ENCODE measurements around the gene CLEC11A. TPM values are rescaled to one million over a fixed set of nuclear protein-coding genes. Genes with fewer than 3 reads are reported as not detected.

CLEC11A gene
- total and polyA plus RNA-seq, 9 of the 15 experiments (the other 6 are each of a cell fraction or from before 2014, with no cell fraction given), result 0.39 to 43.9 (median 3.4) TPM

DNA sequence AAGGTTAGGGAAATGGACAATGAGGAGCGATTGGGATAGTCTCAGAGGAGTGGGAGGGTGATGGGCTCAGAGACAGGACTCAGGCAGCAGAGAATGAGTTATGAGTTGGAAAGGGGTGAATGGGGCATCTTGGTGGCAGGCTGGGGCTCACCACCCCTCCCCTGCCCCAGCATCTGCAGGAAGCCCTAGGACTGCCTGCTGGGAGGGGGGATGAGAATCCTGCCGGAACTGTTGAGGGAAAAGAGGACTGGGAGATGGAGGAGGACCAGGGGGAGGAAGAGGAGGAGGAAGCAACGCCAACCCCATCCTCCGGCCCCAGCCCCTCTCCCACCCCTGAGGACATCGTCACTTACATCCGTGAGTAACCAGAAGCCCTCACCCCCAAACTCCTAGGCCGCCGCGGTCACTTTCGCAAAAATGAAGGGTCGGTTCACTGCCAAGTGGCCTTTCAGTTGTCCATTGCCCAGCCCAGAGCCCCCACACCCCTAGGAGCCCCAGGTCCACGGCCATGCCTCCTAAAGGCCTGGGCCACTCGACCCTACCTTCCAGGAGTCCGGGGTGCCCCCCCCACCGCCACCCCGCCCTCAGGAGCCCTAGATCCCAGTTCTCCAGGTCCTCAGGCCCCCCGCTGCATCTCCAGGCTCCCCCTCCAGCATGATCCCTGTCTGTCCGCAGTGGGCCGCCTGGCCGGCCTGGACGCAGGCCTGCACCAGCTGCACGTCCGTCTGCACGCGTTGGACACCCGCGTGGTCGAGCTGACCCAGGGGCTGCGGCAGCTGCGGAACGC is 764 bp downstream of the CLEC11A start (continued):
- TF ChIP-seq, protein P1, sequence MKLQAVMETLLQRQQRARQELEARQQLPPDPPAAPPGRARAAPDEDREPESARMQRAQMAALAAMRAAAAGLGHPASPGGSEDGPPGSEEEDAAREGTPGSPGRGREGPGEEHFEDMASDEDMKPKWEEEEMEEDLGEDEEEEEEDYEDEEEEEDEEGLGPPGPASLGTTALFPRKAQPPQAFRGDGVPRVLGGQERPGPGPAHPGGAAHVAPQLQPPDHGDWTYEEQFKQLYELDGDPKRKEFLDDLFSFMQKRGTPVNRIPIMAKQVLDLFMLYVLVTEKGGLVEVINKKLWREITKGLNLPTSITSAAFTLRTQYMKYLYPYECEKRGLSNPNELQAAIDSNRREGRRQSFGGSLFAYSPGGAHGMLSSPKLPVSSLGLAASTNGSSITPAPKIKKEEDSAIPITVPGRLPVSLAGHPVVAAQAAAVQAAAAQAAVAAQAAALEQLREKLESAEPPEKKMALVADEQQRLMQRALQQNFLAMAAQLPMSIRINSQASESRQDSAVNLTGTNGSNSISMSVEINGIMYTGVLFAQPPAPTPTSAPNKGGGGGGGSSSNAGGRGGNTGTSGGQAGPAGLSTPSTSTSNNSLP (IDR thresholded peaks at IDR 0.05; ENCODE audit: borderline replicate concordance, low read depth, low read length), result no peak
- TF ChIP-seq ZNF316 (IDR thresholded peaks at IDR 0.05) (no peak), PTBP1 (IDR thresholded peaks at IDR 0.05; ENCODE audit: low read depth, low read length) (no peak), L3MBTL2 (IDR thresholded peaks at IDR 0.05) (peak; percentile 82), GTF2A2 (tag; IDR thresholded peaks at IDR 0.05) (no peak), NR2C1 (IDR thresholded peaks at IDR 0.05) (no peak), NR2C1 (tag; IDR thresholded peaks at IDR 0.05) (no peak), MIER1 (IDR thresholded peaks at IDR 0.05; ENCODE audit: low read depth) (no peak), BHLHE40 (IDR thresholded peaks at IDR 0.05; ENCODE audit: low read length) (peak; percentile 82), ZNF274 (IDR thresholded peaks at IDR 0.05; ENCODE audit: borderline replicate concordance, low read depth, low read length) (no peak), YBX1 (IDR thresholded peaks at IDR 0.05) (no peak), RB1 (IDR thresholded peaks at IDR 0.05; ENCODE audit: low read depth) (no peak), TAF7 (tag; IDR thresholded peaks at IDR 0.05) (no peak), ZNF253 (CRISPR knock-in tag; conservative IDR thresholded peaks at IDR 0.05) (no peak), PRMT5 (CRISPR knock-in tag; IDR thresholded peaks at IDR 0.05) (no peak), PTRF (tag; IDR thresholded peaks at IDR 0.05) (no peak), ZNF212 (CRISPR knock-in tag; IDR thresholded peaks at IDR 0.05) (0 out of 2 replicates have a peak, but pooled peaks have one; percentile 25), GATAD2A (IDR thresholded peaks at IDR 0.05) (no peak), EHMT2 (IDR thresholded peaks at IDR 0.05) (no peak), SRSF3 (IDR thresholded peaks at IDR 0.05; ENCODE audit: insufficient read depth, low read length) (no peak), ZNF780A (CRISPR knock-in tag; IDR thresholded peaks at IDR 0.05) (no peak), MCM7 (IDR thresholded peaks at IDR 0.05) (no peak), CCNT2 (IDR thresholded peaks at IDR 0.05; ENCODE audit: borderline replicate concordance, extremely low read depth, insufficient read length, low read depth, low read length) (no peak)
- TF ChIP-seq, protein P2, sequence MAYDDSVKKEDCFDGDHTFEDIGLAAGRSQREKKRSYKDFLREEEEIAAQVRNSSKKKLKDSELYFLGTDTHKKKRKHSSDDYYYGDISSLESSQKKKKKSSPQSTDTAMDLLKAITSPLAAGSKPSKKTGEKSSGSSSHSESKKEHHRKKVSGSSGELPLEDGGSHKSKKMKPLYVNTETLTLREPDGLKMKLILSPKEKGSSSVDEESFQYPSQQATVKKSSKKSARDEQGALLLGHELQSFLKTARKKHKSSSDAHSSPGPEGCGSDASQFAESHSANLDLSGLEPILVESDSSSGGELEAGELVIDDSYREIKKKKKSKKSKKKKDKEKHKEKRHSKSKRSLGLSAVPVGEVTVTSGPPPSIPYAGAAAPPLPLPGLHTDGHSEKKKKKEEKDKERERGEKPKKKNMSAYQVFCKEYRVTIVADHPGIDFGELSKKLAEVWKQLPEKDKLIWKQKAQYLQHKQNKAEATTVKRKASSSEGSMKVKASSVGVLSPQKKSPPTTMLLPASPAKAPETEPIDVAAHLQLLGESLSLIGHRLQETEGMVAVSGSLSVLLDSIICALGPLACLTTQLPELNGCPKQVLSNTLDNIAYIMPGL (CRISPR knock-in tag; IDR thresholded peaks at IDR 0.05), result no peak
- TF ChIP-seq, protein P3, sequence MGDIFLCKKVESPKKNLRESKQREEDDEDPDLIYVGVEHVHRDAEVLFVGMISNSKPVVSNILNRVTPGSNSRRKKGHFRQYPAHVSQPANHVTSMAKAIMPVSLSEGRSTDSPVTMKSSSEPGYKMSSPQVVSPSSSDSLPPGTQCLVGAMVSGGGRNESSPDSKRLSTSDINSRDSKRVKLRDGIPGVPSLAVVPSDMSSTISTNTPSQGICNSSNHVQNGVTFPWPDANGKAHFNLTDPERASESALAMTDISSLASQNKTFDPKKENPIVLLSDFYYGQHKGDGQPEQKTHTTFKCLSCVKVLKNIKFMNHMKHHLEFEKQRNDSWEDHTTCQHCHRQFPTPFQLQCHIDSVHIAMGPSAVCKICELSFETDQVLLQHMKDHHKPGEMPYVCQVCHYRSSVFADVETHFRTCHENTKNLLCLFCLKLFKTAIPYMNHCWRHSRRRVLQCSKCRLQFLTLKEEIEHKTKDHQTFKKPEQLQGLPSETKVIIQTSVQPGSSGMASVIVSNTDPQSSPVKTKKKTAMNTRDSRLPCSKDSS (IDR thresholded peaks at IDR 0.05; ENCODE audit: low read depth, partially characterized antibody), result no peak
- TF ChIP-seq, protein P4, sequence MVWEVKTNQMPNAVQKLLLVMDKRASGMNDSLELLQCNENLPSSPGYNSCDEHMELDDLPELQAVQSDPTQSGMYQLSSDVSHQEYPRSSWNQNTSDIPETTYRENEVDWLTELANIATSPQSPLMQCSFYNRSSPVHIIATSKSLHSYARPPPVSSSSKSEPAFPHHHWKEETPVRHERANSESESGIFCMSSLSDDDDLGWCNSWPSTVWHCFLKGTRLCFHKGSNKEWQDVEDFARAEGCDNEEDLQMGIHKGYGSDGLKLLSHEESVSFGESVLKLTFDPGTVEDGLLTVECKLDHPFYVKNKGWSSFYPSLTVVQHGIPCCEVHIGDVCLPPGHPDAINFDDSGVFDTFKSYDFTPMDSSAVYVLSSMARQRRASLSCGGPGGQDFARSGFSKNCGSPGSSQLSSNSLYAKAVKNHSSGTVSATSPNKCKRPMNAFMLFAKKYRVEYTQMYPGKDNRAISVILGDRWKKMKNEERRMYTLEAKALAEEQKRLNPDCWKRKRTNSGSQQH (CRISPR knock-in tag; IDR thresholded peaks at IDR 0.05), result no peak
